Fibroblast of mammary gland (primary cell): ENCODE data around the gene ZBTB42.

Experiments
- DNase-seq: peaks from one replicate; pipeline ENCODE4 v3.0.0-alpha.2; 2010; ENCODE audit warnings: low read depth
- H3K4me3 ChIP-seq: 2 replicates; pipeline ENCODE4 v1.5.1; 2011; ENCODE audit warnings: low read depth, mild to moderate bottlenecking, low read length, moderate library complexity; ENCODE audit not compliant: control insufficient read depth
- CTCF ChIP-seq: conservative IDR thresholded peaks from 2 replicates; pipeline ENCODE4 v1.5.1; 2011; ENCODE audit warnings: low read depth, low read length, inconsistent platforms; ENCODE audit not compliant: control insufficient read depth, insufficient read depth

ZBTB42 gene

GRCh38 chr14:104788161-104788818, 12.6 kb upstream of the ZBTB42 start:
- no peak for DNase-seq
- no peak overlapping the region for H3K4me3 ChIP-seq
- TF ChIP-seq CTCF = no peak

GRCh38 chr14:104788873-104789663, 11.8 kb upstream of the ZBTB42 start:
- no peak for TF ChIP-seq CTCF
- DNase-seq = no peak
- H3K4me3 ChIP-seq = no peak overlapping the region

GRCh38 chr14:104789752-104790743, 10.9 kb upstream of the ZBTB42 start:
- H3K4me3 ChIP-seq = no peak overlapping the region
- no peak for TF ChIP-seq CTCF
- DNase-seq = no peak

GRCh38 chr14:104791425-104791824, 9.5 kb upstream of the ZBTB42 start:
- no peak overlapping the region for H3K4me3 ChIP-seq
- no peak for DNase-seq
- TF ChIP-seq CTCF = no peak

- H3K4me3 ChIP-seq = no peak overlapping the region
- no peak for DNase-seq
- TF ChIP-seq CTCF = no peak
These were observed 8.6 kb upstream of the ZBTB42 start for GRCh38 chr14:104792101-104792884.
